GM21576 (cell line): ENCODE results near the gene LCE2A.

Source experiments
- ATAC-seq: cut with Tn5 transposase; IDR thresholded peaks from one replicate; pipeline ENCODE4 v1.9.1; 2021; ENCODE audit warnings: mild to moderate bottlenecking, moderate library complexity; ENCODE audit not compliant: unreplicated experiment

Gene LCE2A

GRCh38 chr1:152741656-152742055 lies 43.5 kb downstream of the LCE2A start:
- no peak for ATAC-seq

GRCh38 chr1:152743371-152744145 lies 45.4 kb downstream of the LCE2A start:
- no peak for ATAC-seq

DNA sequence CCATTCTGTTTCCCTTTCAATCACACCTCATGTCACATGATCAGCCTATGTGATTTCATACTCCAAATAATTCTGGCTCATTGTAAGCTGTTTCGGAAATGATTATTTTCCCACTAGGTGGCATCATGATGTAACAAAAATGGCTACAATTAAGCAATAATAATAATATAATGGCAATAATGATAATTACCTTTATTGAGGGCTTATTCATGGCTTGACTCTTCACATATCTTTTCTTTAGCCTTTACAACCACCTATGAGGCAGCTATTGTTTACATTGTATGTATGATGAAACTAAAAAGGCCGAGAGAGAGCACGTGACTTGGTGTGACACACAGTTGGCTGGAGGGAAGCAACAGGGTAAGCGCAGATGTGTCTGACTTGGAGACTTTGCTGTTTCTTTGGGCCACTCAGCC lies 47.2 kb downstream of the LCE2A start:
- no peak for ATAC-seq

GRCh38 chr1:152745765-152746444 lies 47.8 kb downstream of the LCE2A start:
- no peak for ATAC-seq

- no peak for ATAC-seq
Measured at GRCh38 chr1:152747831-152748230, 49.7 kb downstream of the LCE2A start.
